Measurements from ENCODE around the gene TMEM87B.

TMEM87B gene

DNA sequence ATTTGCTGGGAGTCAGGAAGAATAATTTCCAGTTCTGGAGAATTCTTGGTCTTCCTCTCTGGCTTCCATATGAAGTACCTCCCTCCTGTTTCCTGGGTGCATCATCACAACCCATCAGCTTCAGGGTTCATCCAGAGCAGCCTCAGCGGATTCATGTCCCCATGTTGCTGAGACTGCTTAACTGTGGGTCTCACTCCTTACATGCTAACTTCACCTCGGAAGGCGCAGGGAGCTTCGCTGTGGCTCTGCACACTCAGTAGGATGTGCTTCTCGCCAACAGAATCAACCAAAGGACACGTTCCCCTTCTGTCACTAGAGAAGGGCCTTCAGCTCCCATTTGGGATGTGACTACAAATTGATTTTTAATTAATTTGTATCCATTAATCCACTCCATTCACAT is 107.3 kb downstream of the TMEM87B start:
- TF ChIP-seq, protein P1, sequence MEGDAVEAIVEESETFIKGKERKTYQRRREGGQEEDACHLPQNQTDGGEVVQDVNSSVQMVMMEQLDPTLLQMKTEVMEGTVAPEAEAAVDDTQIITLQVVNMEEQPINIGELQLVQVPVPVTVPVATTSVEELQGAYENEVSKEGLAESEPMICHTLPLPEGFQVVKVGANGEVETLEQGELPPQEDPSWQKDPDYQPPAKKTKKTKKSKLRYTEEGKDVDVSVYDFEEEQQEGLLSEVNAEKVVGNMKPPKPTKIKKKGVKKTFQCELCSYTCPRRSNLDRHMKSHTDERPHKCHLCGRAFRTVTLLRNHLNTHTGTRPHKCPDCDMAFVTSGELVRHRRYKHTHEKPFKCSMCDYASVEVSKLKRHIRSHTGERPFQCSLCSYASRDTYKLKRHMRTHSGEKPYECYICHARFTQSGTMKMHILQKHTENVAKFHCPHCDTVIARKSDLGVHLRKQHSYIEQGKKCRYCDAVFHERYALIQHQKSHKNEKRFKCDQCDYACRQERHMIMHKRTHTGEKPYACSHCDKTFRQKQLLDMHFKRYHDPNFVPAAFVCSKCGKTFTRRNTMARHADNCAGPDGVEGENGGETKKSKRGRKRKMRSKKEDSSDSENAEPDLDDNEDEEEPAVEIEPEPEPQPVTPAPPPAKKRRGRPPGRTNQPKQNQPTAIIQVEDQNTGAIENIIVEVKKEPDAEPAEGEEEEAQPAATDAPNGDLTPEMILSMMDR (IDR thresholded peaks at IDR 0.05; ENCODE audit: insufficient read depth, missing control alignments): no peak
- FAIRE-seq (no peak), DNase-seq (ENCODE audit: insufficient read length, low spot score) (no peak)

DNA sequence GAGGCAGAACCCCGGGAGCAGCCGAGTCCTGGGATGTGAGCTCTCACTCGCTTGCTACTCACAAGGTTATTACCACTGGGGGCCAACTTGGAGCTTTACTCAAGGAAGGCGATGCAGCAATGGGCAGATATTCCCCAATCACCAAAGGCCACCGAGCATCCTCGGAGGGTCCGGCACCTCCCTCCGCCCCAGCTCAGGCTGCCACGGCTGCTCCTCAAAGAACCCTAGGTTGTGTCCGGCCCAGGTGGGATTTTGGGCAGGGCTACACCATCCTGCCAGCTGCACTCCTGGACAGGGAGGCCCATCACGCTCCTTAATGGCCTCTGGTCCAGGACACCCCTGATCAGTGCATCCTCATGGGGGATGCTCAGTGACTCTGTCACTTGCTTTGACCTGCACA is 107.9 kb downstream of the TMEM87B start:
- DNase-seq (ENCODE audit: insufficient read length, low spot score) (no peak), FAIRE-seq (no peak)
- TF ChIP-seq, protein P1 (IDR thresholded peaks at IDR 0.05; ENCODE audit: insufficient read depth, missing control alignments): no peak

DNA sequence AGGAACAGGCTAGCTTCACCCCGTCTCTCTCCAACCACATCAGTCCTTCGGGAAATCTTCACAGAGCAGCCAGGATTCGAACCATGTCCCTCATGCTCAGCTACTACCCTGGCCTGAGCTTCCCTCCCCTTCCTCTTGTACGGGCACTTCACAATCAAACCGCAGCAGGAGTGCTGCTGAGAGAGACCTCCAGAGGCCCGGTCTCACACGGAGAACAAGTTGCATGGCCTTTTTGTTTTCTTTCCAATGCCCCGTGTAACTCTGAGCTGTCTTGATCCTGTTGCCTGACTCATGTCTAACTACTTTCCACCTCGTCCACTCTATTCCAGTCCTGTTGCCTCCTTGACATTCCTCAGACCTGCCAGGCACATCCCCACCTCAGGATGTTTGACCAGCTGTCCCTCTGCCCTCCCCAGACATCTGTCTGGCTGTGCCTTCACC is 108.5 kb downstream of the TMEM87B start:
- TF ChIP-seq, protein P1 (IDR thresholded peaks at IDR 0.05; ENCODE audit: insufficient read depth, missing control alignments): no peak
- FAIRE-seq (no peak), DNase-seq (ENCODE audit: insufficient read length, low spot score) (no peak)

DNA sequence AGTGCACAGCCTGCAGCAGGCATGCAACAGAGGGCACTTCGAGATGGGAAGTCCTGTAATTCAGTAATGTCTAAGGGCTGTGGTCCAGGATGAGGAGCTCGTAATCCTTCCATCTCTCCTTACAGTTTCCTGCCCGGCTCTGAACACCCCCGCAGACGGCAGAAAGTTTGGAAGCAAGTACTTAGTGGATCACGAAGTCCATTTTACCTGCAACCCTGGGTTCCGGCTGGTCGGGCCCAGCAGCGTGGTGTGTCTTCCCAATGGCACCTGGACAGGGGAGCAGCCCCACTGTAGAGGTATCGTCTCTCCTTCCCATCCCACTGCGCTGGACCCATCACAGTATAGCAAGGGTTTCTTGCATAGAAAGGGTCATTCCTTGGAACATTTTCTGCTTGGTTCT is 109.8 kb downstream of the TMEM87B start:
- FAIRE-seq: no peak
- DNase-seq (ENCODE audit: insufficient read length, low spot score): no peak

DNA sequence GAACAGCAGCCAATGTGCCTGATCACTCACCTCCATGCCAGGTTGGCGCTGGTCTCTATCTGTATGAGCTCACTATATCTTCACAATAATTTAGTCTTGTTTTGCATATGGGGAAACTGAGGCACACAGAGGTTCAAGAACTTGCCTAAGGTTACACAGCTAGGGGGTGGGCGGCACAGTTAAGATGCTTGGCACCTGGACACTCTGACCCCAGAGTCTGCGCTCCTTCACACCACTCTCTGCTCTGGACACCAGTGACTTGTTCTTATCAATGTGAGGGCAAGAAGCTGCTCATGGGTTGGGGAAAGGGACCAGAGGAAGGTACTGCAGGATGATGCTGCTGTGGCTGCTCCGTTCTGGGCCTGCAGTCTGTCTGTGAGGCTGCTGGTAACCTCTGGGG is 110.2 kb downstream of the TMEM87B start:
- FAIRE-seq: no peak
- TF ChIP-seq, protein P1 (IDR thresholded peaks at IDR 0.05; ENCODE audit: insufficient read depth, missing control alignments): no peak

More for the DNA sequence above, 109.8 kb downstream of the TMEM87B start:
- TF ChIP-seq, protein P1 (IDR thresholded peaks at IDR 0.05; ENCODE audit: insufficient read depth, missing control alignments): no peak

DNA sequence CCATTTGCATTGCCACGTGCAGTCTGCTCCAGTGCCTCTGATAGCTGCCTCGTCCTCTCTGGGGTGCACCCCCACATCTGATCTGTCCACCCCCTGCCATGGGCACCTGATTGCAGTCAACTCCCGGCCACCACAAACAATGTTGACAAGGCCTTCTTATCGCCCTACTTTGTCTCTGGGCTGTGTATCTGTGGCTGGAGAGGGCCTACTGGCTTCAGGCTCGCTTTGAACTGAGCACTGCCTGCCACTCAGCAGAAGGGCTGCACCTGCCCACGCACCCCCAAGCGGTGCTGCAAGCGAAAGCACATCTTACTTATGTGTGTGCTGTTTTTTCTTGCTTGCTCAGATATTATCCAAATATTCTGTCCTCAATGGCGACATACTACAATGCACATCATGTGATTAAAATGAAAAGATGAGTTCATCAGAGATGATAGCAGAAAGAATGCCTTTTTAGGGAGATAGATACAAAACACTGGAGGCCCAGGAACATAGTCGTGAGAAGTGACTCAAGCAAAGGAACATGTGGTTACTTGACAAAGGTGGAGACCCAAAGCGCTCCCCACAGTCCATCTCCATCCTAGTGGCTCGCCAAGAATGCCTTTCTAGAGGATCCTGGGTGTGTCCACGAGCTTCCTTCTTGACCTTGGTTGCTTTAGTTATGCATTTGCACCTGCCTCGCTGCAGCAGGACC is 111.9 kb downstream of the TMEM87B start:
- TF ChIP-seq, protein P1 (IDR thresholded peaks at IDR 0.05; ENCODE audit: insufficient read depth, missing control alignments): no peak
- FAIRE-seq: no peak
- DNase-seq (ENCODE audit: insufficient read length, low spot score): no peak

More for the DNA sequence above, 110.2 kb downstream of the TMEM87B start:
- no peak for DNase-seq (ENCODE audit: insufficient read length, low spot score)

DNA sequence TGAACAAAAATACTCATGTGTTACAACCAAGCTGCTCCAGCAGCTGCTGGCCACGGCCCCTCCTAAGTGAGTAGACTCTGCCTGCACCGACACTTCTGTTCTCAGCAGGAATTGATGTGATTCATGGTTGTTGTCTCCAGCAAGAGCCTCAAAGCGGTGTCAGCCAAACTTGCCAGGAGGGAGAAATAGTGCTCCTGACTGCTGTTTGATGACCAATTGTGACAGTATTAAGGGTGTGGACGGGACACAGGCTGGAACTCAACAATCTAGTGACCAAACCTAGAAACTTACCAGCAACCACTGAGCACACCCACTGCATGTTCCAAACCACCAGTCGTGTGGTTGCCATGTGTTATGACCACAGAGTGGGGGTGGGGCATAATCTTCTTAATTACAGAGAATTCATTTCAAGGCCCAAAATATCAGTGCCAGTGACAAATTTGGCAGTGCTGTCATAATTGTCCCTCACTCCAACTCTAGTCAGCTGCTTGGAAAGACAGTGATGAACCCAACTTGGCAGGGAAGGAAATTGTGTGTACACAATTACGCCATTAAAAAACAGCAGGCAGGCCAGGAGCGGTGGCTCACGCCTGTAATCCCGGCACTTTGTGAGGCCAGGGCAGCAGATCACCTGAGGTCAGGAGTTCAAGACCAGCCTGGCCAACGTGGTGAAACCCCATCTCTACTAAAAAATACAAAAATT is 113.5 kb downstream of the TMEM87B start:
- DNase-seq (ENCODE audit: insufficient read length, low spot score): no peak
- TF ChIP-seq, protein P1 (IDR thresholded peaks at IDR 0.05; ENCODE audit: insufficient read depth, missing control alignments): no peak
- no peak for FAIRE-seq

Data from D721Med (cell line).